HG03039 (cell line): ENCODE measurements around the gene PLAAT1.

Source experiments
- ATAC-seq: cut with Tn5 transposase; IDR thresholded peaks from one replicate; pipeline ENCODE4 v1.9.1; 2021; ENCODE audit warnings: mild to moderate bottlenecking, moderate library complexity; ENCODE audit not compliant: unreplicated experiment

Gene PLAAT1

GRCh38 chr3:193250492-193250891, 9.5 kb downstream of the PLAAT1 start:
- ATAC-seq: no peak

GRCh38 chr3:193253986-193254660, 13.1 kb downstream of the PLAAT1 start:
- no peak for ATAC-seq

- ATAC-seq: no peak
Measured at GRCh38 chr3:193261970-193262369, 20.9 kb downstream of the PLAAT1 start.

- no peak for ATAC-seq
Measured at GRCh38 chr3:193262707-193263106, 21.7 kb downstream of the PLAAT1 start.

GRCh38 chr3:193269343-193270028, 28.5 kb downstream of the PLAAT1 start:
- no peak for ATAC-seq

- ATAC-seq: no peak
Measured at GRCh38 chr3:193270451-193270850, 29.4 kb downstream of the PLAAT1 start.

GRCh38 chr3:193271101-193271840, 30.2 kb downstream of the PLAAT1 start:
- no peak for ATAC-seq

GRCh38 chr3:193292386-193292785, 51.4 kb downstream of the PLAAT1 start:
- no peak for ATAC-seq

GRCh38 chr3:193295985-193296384, 55.0 kb downstream of the PLAAT1 start:
- no peak for ATAC-seq

GRCh38 chr3:193297421-193297820, 56.4 kb downstream of the PLAAT1 start:
- ATAC-seq: no peak

GRCh38 chr3:193301433-193301832, 60.4 kb downstream of the PLAAT1 start:
- ATAC-seq: no peak

GRCh38 chr3:193305356-193305755, 64.3 kb downstream of the PLAAT1 start:
- no peak for ATAC-seq

- ATAC-seq: no peak
Measured at GRCh38 chr3:193310914-193311723, 70.1 kb downstream of the PLAAT1 start.

- no peak for ATAC-seq
Measured at GRCh38 chr3:193313061-193313958, 72.3 kb downstream of the PLAAT1 start.

- no peak for ATAC-seq
Measured at GRCh38 chr3:193314161-193314560, 73.1 kb downstream of the PLAAT1 start.

GRCh38 chr3:193317682-193318300, 76.8 kb downstream of the PLAAT1 start:
- ATAC-seq: no peak
